Mesenchymal stem cell (in vitro differentiated cells and primary cell): ENCODE data around the gene BAIAP2.

ENCODE experiments used
- DNase-seq: peaks from one replicate; pipeline ENCODE4 v3.0.0-alpha.2; 2013
- H2AFZ ChIP-seq: one replicate; pipeline ENCODE4 v1.6.1; 2013; ENCODE audit warnings: low read depth, mild to moderate bottlenecking, control low read depth, inconsistent platforms, low read length, moderate library complexity
- H2AK5ac ChIP-seq: 2 replicates; pipeline ENCODE4 v1.6.1; 2013; ENCODE audit warnings: low read length, moderate library complexity, mild to moderate bottlenecking, inconsistent platforms; ENCODE audit not compliant: severe bottlenecking
- H2BK120ac ChIP-seq: one replicate; pipeline ENCODE4 v1.6.1; 2013; ENCODE audit warnings: low read depth, mild to moderate bottlenecking, inconsistent platforms, low read length, moderate library complexity
- H2BK12ac ChIP-seq, 2 experiments: one replicate each; pipeline ENCODE4 v1.6.1; 2013; ENCODE audit warnings: inconsistent platforms in 2 of 2, low read length in 2 of 2, mild to moderate bottlenecking in 2 of 2, moderate library complexity in 2 of 2, control low read depth in 1 of 2
- H2BK15ac ChIP-seq: one replicate; pipeline ENCODE4 v1.6.1; 2013; ENCODE audit warnings: mild to moderate bottlenecking, low read depth, inconsistent platforms; ENCODE audit not compliant: poor library complexity, severe bottlenecking
- H2BK5ac ChIP-seq: 2 replicates; pipeline ENCODE4 v1.6.1; 2013; ENCODE audit warnings: low read depth, mild to moderate bottlenecking, low read length, control low read depth, inconsistent platforms; ENCODE audit not compliant: poor library complexity, severe bottlenecking
- H3K14ac ChIP-seq, 2 experiments: one replicate each; pipeline ENCODE4 v1.6.1; 2013; ENCODE audit warnings: inconsistent platforms in 2 of 2, low read length in 2 of 2, control low read depth in 1 of 2, mild to moderate bottlenecking in 1 of 2, moderate library complexity in 1 of 2
- H3K18ac ChIP-seq, 2 experiments: one replicate each; pipeline ENCODE4 v1.6.1; 2013; ENCODE audit warnings: inconsistent platforms in 2 of 2, low read length in 2 of 2, control low read depth in 1 of 2, low read depth in 1 of 2, mild to moderate bottlenecking in 1 of 2
- H3K23ac ChIP-seq, 2 experiments: one replicate each; pipeline ENCODE4 v1.6.1; 2013; ENCODE audit warnings: inconsistent platforms in 2 of 2, low read length in 2 of 2, mild to moderate bottlenecking in 2 of 2, moderate library complexity in 2 of 2, control low read depth in 1 of 2
- H3K27ac ChIP-seq: 2 replicates; pipeline ENCODE4 v1.5.1; 2013; ENCODE audit warnings: mild to moderate bottlenecking, moderate library complexity, low read length, control low read depth, inconsistent platforms; ENCODE audit not compliant: poor library complexity, severe bottlenecking
- H3K27me3 ChIP-seq, 2 experiments: 2 replicates each; pipeline versions ENCODE4 v1.6.1 to v1.7.0; 2013; ENCODE audit warnings: low read length in 2 of 2, mild to moderate bottlenecking in 2 of 2, moderate library complexity in 2 of 2, control low read depth in 1 of 2, inconsistent platforms in 1 of 2; ENCODE audit not compliant: control insufficient read depth in 1 of 2, insufficient read depth in 1 of 2
- H3K36me3 ChIP-seq, 2 experiments: 2 replicates each; pipeline versions ENCODE4 v1.6.1 to v1.7.0; 2013; ENCODE audit warnings: low read length in 2 of 2, control low read depth in 1 of 2, inconsistent platforms in 1 of 2, low read depth in 1 of 2, mild to moderate bottlenecking in 1 of 2; ENCODE audit not compliant: insufficient read depth in 2 of 2, control insufficient read depth in 1 of 2
- H3K4ac ChIP-seq, 2 experiments: one replicate each; pipeline ENCODE4 v1.6.1; 2013; ENCODE audit warnings: inconsistent platforms in 2 of 2, low read length in 2 of 2, mild to moderate bottlenecking in 2 of 2, moderate library complexity in 2 of 2, control low read depth in 1 of 2, low read depth in 1 of 2
- H3K4me1 ChIP-seq: 2 replicates; pipeline ENCODE4 v1.6.1; 2013; ENCODE audit warnings: low read depth, low read length, control low read depth; ENCODE audit not compliant: control insufficient read depth, insufficient read depth
- H3K4me2 ChIP-seq: 2 replicates; pipeline ENCODE4 v1.6.1; 2013; ENCODE audit warnings: low read length, mild to moderate bottlenecking, inconsistent platforms; ENCODE audit not compliant: poor library complexity, severe bottlenecking
- H3K4me3 ChIP-seq, 2 experiments: 2 replicates each; pipeline versions ENCODE4 v1.5.1 to v1.7.0; 2013; ENCODE audit warnings: low read length in 2 of 2, mild to moderate bottlenecking in 2 of 2, control low read depth in 1 of 2, low read depth in 1 of 2; ENCODE audit not compliant: insufficient read depth in 1 of 2
- H3K79me1 ChIP-seq: replicated peaks from 2 replicates; pipeline ENCODE4 v1.6.1; 2013; ENCODE audit warnings: mild to moderate bottlenecking, control low read depth, low read length, inconsistent platforms; ENCODE audit not compliant: poor library complexity, severe bottlenecking
- H3K9ac ChIP-seq: 2 replicates; pipeline ENCODE4 v1.7.0; 2013; ENCODE audit warnings: mild to moderate bottlenecking, low read length, moderate library complexity
- H3K9me3 ChIP-seq: 2 replicates; pipeline ENCODE4 v1.7.0; 2013; ENCODE audit warnings: mild to moderate bottlenecking, low read length; ENCODE audit not compliant: control insufficient read depth
- H4K8ac ChIP-seq: one replicate; pipeline ENCODE4 v1.6.1; 2013; ENCODE audit warnings: inconsistent platforms, mild to moderate bottlenecking, low read length, moderate library complexity
- H4K91ac ChIP-seq: one replicate; pipeline ENCODE4 v1.6.1; 2013; ENCODE audit warnings: mild to moderate bottlenecking, low read length, inconsistent platforms
- WGBS: methylation state at CpG from one replicate; pipeline ENCODE4 v1.1.7; 2013; ENCODE audit warnings: mixed read lengths; 5-methylcytosine and 5-hydroxymethylcytosine counted together

The BAIAP2 gene

GRCh38 chr17:80998118-80998747, 36.7 kb upstream of the BAIAP2 start:
- Histone ChIP-seq H3K36me3 (peaks cover 48 to 68% of the 10 kb centered on the region in 2 experiments), H4K8ac (peak overlapping the region; percentile 5), H3K18ac (no peak overlapping the region), H2BK15ac (no peak overlapping the region), H2BK120ac (no peak overlapping the region), H2BK12ac (no peak overlapping the region), H2BK5ac (no peak overlapping the region), H3K9ac (no peak overlapping the region), H3K27me3 (peaks cover 17 to 19% of the 10 kb centered on the region in 2 experiments), H3K14ac (no peak overlapping the region), H3K4me2 (no peak overlapping the region), H3K23ac (no peak overlapping the region), H3K4me1 (peaks cover 10% of the 10 kb centered on the region), H2AK5ac (no peak overlapping the region), H3K9me3 (no peaks in the 10 kb centered on the region), H3K4ac (no peak overlapping the region), H3K79me1 (peaks cover 8% of the 10 kb centered on the region), H4K91ac (no peak overlapping the region), H3K4me3 (no peak overlapping the region), H3K27ac (no peak overlapping the region), H2AFZ (no peak overlapping the region)
- WGBS, result 97% methylated on average over 19 of the region's 19 CpGs
- no peak for DNase-seq

- WGBS, result 94% methylated on average over 39 of the region's 39 CpGs
Measured at GRCh38 chr17:80998748-80999535, 36.0 kb upstream of the BAIAP2 start.

GRCh38 chr17:80999536-81000333, 35.2 kb upstream of the BAIAP2 start:
- no peak overlapping the region for H3K4ac ChIP-seq
- no peaks in the 10 kb centered on the region for H3K79me1 ChIP-seq
- H3K4me2 ChIP-seq, result no peak overlapping the region
- no peak overlapping the region for H2BK5ac ChIP-seq
- H4K91ac ChIP-seq, result peak overlapping the region; percentile 54
- peaks cover 28 to 30% of the 10 kb centered on the region in 2 experiments for H3K27me3 ChIP-seq
- H3K14ac ChIP-seq, result no peak overlapping the region
- no peak overlapping the region for H4K8ac ChIP-seq
- no peak overlapping the region for H2BK120ac ChIP-seq
- H3K4me3 ChIP-seq, result no peak overlapping the region
- H2AFZ ChIP-seq, result no peak overlapping the region
- H2AK5ac ChIP-seq, result no peak overlapping the region
- H3K9ac ChIP-seq, result no peak overlapping the region
- WGBS, result 96% methylated on average over 40 of the region's 40 CpGs
- H3K18ac ChIP-seq, result no peak overlapping the region
- no peak for DNase-seq
- no peak overlapping the region for H3K27ac ChIP-seq
- peaks cover 13% of the 10 kb centered on the region for H3K4me1 ChIP-seq
- no peak overlapping the region for H3K23ac ChIP-seq
- H2BK12ac ChIP-seq, result no peak overlapping the region
- no peak overlapping the region for H2BK15ac ChIP-seq
- H3K36me3 ChIP-seq, result peaks cover 48 to 62% of the 10 kb centered on the region in 2 experiments
- no peaks in the 10 kb centered on the region for H3K9me3 ChIP-seq

More at GRCh38 chr17:80998748-80999535, 36.0 kb upstream of the BAIAP2 start:
- H3K4me2 ChIP-seq, result no peak overlapping the region
- peaks cover 12% of the 10 kb centered on the region for H3K4me1 ChIP-seq
- peaks cover 48 to 68% of the 10 kb centered on the region in 2 experiments for H3K36me3 ChIP-seq
- no peak overlapping the region for H2AFZ ChIP-seq
- H3K23ac ChIP-seq, result no peak overlapping the region
- H2BK15ac ChIP-seq, result no peak overlapping the region
- H3K4me3 ChIP-seq, result no peak overlapping the region
- H3K9ac ChIP-seq, result no peak overlapping the region
- H3K18ac ChIP-seq, result no peak overlapping the region
- no peak overlapping the region for H2BK5ac ChIP-seq
- no peak overlapping the region for H3K4ac ChIP-seq
- H3K79me1 ChIP-seq, result peaks cover 4% of the 10 kb centered on the region
- no peak overlapping the region for H2BK120ac ChIP-seq
- H4K8ac ChIP-seq, result no peak overlapping the region
- peaks cover 24 to 25% of the 10 kb centered on the region in 2 experiments for H3K27me3 ChIP-seq
- no peak overlapping the region for H2AK5ac ChIP-seq
- no peak overlapping the region for H4K91ac ChIP-seq
- H2BK12ac ChIP-seq, result no peak overlapping the region
- no peaks in the 10 kb centered on the region for H3K9me3 ChIP-seq
- H3K14ac ChIP-seq, result no peak overlapping the region
- no peak overlapping the region for H3K27ac ChIP-seq
- no peak for DNase-seq

GRCh38 chr17:81000334-81000630, 34.7 kb upstream of the BAIAP2 start:
- WGBS, result 98% methylated on average over 8 of the region's 8 CpGs
- Histone ChIP-seq H3K14ac (no peak overlapping the region), H3K79me1 (no peaks in the 10 kb centered on the region), H2AFZ (no peak overlapping the region), H2BK15ac (no peak overlapping the region), H3K9ac (no peak overlapping the region), H3K27ac (no peak overlapping the region), H3K36me3 (peaks cover 45 to 56% of the 10 kb centered on the region in 2 experiments), H3K27me3 (peaks cover 31 to 34% of the 10 kb centered on the region in 2 experiments), H2BK120ac (no peak overlapping the region), H4K91ac (no peak overlapping the region), H2BK12ac (no peak overlapping the region), H3K4me3 (no peak overlapping the region), H4K8ac (no peak overlapping the region), H3K18ac (no peak overlapping the region), H3K4me2 (no peak overlapping the region), H3K4me1 (peaks cover 13% of the 10 kb centered on the region), H3K4ac (no peak overlapping the region), H3K23ac (no peak overlapping the region), H2BK5ac (no peak overlapping the region), H3K9me3 (no peaks in the 10 kb centered on the region), H2AK5ac (no peak overlapping the region)
- no peak for DNase-seq
